Mesenteric fat pad (tissue), 1 donor: ENCODE measurements around the gene SLC49A4. TPM values are rescaled to one million over a fixed set of nuclear protein-coding genes. Genes with fewer than 3 reads are reported as not detected.
A peak's percentile ranks its signal among the peaks of the same experiment; 100 is the strongest.

Experiments
- DNase-seq: peaks from one replicate; pipeline ENCODE4 v3.0.0-alpha.2; 2020; ENCODE audit warnings: low spot score
- total RNA-seq: library from RNA; stranded (reverse); fragmentation: NEBNext Ultra II Directional; extraction: Animal tissue kit (Norgen Biotek cat#: 25700); gene quantifications from one replicate; pipeline ENCODE4 v1.2.1, GENCODE V29; 2021
- donor health status: DM: yes; HTN: yes; CAD: no.

The SLC49A4 gene
- total RNA-seq, 1 donor from 2014 or later, result 16.2 TPM

DNA sequence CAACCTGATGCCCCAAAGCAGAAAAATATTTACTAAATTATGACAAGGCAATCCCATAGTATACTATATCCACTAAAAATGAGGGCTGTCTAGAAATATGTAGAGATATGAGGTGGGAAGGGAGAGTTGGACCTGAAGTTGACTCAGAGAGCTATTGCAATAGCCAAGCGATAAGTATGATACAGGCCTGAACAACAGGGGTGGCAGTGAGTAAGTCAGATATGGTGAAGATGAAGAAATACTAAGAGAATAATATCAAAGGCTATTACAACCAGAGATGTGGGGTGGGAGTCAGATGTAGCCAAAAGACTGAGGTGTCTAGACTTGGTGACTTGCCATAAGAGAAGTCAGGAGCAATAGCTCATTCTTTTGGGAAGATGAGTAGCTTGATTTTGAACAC, 10.4 kb upstream of the SLC49A4 start:
- no peak for DNase-seq

DNA sequence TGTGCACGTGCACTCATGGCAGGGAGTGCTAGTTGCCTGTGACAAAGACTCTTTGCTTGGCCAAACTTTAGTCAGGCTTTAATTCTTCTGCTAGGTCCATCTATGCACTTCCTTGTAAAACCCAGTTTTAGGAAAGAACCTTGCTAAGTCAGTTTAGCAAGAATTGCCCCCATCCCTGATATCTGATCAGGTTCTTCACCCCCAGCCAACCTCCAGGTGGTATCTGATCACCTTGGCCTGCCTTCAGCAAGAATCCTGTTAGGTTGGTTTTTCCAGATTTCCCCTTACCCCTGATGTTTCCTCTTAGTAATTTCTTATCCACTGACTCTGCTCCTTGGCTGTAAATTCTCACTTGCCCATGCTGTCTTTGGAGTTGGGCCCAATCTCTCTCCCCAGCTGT, 9.6 kb upstream of the SLC49A4 start:
- DNase-seq, result no peak

DNA sequence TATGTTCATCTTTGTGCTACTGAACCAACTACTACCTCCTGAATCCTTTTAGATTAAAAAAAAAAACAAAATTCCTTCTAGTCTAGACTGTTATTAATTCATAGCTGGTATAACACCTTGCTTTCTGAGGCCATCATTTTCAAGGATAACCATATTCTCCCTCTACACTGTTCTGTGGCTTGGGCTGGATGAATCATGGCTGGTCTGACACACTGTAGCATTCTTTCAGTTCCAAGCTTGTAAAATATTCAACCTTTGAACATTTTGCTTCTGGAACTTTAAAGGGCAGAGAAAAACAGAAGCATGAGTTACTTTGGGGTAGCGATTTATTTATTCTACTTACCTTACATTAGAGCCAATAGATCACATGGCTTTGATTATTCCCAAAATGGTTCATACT, 8.8 kb upstream of the SLC49A4 start:
- DNase-seq, result no peak

- no peak for DNase-seq
These were observed 7.0 kb upstream of the SLC49A4 start for GRCh38 chr3:122787872-122788271.

DNA sequence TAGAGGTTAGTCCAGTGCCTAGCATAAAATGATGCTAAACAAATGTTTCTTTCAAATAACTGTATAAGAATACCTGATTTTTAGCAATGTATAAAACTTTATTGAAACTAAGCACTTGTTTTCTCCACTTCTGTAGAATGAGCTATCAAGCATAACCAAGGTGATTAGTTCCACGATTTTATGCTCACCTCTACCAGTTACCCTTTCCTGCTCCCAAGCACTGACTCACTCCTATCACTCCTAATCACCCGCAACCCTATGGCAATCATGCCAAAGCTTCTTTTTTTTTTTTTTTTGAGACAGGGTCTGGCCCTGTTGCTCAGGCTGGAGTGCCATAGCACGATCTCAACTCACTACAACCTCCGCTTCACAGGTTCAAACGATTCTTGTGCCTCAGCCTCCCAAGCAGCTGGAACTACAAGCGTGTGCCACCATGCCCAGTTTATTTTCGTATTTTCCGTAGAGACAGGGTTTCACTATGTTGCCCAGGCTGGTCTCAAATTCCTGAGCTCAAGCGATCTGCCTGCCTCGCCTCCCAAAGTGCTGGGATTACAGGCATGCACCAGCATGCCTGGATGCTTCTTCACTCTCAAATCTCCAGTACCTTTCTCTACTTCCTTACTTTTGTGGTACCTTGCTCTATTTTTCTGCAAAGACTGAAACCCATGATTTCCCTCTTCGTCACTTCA, 5.1 kb upstream of the SLC49A4 start:
- no peak for DNase-seq

DNA sequence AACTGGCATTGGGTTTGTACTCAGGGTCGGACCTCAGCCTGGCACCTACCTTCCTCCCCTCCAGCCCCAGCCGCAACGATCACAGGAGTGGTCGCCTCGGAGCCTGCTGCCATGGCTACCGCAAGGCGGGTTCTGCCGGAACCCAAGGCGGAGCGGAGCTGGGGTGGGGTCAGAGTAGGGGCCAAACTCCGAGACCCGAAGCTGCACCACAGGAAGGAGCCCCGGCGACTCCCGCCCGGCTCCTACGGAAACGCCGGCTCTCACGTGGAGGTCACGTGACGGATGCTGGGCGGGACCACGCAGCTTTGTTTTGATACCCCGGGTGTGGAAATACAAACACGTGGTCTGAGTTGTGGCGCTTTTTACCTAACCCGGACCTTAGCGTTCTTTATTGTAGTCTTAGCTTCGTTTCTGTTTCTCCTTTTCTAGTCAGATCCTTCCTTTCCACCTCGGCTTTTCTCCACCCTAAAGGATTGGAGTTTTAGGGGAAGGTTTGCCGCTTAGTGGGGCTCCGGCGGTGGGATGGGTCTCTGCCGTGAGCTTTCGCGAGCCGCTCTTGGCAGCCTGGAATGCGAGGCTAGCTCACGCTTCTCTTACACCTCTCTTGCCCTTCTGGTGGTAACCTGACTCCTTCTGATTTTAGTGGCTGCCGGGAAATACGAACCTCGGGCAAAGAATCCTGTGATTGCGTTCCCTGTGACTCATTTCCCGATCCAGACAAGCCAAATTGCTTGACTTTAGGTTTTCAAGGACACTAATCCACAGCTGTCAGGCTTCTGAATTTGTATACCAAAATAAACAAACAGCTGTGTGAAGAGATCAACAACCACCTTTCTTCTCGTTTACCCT, 1.1 kb upstream of the SLC49A4 start, which contains the start of gene HSPBAP1:
Gene HSPBAP1, minus strand, starts transcription at position 264 of the 849 bp plus-strand sequence. Its CDS starts 151 bp downstream, at position 113.
- peak; percentile 96 for DNase-seq

- DNase-seq, result no peak
These were observed 438 bp upstream of the SLC49A4 start for GRCh38 chr3:122794483-122794778.

DNA sequence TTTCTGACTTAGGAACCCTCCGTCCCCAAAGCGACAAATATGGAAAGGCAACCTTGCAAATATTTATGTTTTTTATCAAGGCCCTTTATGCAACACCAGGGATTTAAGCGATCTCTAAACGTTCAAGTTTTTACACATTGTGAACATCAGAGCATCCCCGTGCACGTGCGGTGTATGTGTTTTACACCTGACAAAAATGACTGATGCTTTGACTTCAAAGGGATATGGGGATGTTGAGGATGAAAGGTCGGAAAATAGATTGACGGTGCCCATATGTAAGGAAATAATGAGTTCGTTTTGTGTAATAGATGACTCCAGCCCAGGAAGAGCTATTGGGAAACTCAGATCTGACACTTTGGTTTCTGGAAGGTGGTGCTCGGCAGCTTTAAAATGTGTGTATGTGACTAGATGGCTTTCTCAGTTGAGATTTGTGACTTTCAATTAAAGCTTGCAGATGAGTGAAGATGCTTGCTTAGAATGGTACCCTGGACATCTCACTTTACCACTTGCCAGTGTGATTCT, 866 bp downstream of the SLC49A4 start:
- no peak for DNase-seq

DNA sequence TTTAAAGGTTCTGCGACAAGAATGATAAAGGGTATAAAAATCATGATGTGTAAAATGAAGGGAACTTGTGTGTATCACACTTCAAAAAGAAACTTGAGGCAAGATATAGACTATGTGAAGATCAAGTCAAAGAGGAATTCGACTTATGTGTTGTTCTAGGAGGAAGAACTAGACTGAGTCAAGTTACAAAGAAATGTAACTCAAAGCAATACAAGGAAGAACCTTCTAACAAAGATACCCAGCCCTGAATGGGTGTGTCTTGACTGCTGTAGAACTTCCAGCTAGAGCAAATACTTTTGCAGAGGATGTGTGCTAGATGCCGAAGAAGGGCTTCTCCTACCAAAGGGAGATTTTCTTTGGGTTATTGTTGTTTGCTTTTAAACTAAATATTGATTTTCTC, 2.4 kb downstream of the SLC49A4 start:
- no peak for DNase-seq

DNA sequence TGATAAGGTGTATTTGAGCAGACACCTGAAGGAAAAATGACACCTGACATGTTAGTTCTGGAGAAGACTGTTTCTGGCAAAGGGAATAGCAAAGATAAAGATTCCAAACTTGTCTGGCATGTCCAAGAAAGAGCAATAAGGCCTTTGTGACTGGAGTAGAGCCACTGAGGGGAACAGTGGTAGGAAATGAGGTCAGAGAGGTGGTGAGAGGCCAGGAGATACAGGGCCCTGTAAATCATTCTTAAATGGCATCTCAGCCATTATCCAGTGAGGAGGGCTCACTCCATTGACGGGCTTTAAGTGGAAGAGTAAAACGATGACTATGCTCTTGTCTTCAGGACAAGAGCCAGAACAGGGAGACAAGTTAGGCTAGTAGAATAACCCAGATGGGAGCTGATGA, 4.5 kb downstream of the SLC49A4 start:
- no peak for DNase-seq

- DNase-seq, result no peak
These were observed 5.2 kb downstream of the SLC49A4 start for GRCh38 chr3:122800031-122800430.

GRCh38 chr3:122800706-122801237, 5.9 kb downstream of the SLC49A4 start:
- DNase-seq, result no peak

DNA sequence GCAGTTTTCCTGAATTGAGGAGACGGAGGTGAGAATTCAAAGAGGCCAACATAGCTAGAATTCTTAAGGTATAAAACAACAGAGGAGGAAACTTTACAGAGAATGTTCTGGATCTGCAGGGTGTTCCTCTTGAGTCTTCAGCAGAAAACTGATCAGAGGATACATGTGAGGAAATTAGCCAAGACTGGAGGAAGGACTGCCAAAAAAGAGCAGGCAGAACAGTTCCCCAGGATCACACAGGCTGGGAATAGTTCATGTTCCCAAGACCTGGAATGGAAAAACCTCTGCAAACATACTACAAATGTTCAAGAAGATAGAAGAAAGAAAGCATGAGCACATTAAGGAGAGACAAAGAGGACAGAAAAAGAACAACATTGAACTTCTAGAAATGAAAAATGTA, 7.5 kb downstream of the SLC49A4 start:
- no peak for DNase-seq

DNA sequence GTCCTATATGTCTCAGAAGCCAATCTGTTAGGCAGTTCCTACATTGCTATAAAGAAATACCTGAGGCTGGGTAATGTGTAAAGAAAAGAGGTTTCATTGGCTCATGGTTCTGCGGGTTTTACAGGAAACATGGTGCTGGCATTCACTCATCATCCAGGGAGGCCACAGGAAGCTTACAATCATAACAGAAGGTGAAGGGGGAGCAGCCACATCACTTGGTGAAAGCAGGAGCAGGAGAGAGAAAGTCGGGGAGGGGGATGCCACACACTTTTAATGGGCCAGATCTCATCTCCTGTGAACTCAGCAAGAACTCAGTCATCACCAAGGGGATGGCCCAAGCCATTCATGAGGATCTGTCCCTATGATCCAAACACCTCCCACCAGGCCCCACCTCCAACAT, 9.1 kb downstream of the SLC49A4 start:
- no peak for DNase-seq

GRCh38 chr3:122810734-122811133, 15.9 kb downstream of the SLC49A4 start:
- DNase-seq, result no peak

- DNase-seq, result no peak
These were observed 21.7 kb downstream of the SLC49A4 start for GRCh38 chr3:122816587-122816986.

DNA sequence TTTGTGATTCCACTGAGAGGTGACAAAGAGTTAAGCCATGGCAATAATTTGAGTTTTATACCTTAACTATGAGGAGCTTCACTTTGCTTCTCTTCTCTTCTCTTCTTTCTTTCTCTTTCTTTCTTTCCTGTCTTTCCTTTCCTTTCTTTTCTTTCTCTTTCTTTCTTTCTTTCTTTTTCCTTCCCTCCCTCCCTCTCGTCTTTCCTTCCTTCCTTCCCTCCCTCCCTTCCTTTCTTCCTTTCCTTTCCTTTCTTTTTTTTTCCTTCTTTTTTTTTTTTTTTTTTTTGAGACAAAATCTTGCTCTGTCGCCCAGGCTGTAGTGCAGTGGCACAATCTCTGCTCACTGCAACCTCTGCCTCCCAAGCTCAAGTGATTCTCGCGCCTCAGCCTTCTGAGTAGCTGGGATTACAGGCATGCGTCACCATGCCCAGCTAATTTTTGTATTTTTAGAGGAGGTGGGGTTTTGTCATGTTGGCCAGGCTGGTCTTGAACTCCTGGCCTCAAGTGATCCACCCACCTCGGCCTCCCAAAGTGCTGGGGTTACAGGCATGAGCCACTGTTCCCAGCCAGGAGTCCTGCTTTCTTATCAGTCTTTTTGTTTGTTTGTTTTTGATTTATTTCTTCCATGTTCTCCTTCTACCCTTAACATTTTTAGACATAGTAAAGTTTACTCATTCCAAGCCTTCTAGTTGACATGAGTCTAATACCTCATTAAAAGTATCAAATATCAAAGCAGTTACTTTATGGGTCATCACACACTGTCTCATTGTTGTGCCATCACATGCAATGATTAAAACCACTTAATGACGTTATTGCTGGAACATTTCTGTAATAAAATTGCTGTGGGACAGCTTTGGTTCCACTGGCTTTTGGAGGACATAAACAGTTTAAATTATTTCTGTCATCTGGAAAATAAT, 29.9 kb downstream of the SLC49A4 start:
- DNase-seq, result no peak

- DNase-seq, result no peak
These were observed 30.6 kb downstream of the SLC49A4 start for GRCh38 chr3:122825460-122825859.

DNA sequence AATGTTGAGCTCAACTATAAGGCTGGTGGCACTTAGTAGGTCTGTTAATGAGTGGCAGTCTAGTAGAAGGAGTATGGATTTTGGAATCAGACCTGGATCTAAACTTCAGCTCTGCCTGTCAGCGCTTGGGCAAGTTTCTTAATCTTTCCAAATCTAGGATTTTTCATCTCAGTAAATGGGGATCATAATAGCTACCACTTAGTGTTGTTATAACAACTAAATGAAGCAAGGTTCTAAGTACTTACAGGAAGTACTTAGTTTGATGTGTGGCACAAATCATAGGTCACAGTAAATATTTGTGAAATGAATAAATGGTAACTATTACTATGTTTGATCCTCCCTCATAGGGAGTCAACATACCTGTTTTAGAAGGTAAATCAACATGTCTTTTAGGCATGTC, 31.4 kb downstream of the SLC49A4 start:
- DNase-seq, result no peak

GRCh38 chr3:122828281-122828680, 33.4 kb downstream of the SLC49A4 start:
- DNase-seq, result no peak

- no peak for DNase-seq
These were observed 40.7 kb downstream of the SLC49A4 start for GRCh38 chr3:122835590-122835989.
